Germinal center (tissue), 1 donor: ENCODE measurements around the gene ATP6V1C2.
"Not testable (repeated sequence)": the region's sequence is repeated elsewhere in the genome, so short reads cannot be mapped to it uniquely, and the experiment has no call there.

Experiments used
- DNase-seq: peaks from one replicate; pipeline ENCODE4 v3.0.0; 2012; ENCODE audit warnings: mixed read lengths, low spot score

The ATP6V1C2 gene

GRCh38 chr2:10786240-10786982 is 65.0 kb downstream of the ATP6V1C2 start:
- DNase-seq, result no peak

GRCh38 chr2:10787176-10787968 is 65.9 kb downstream of the ATP6V1C2 start:
- no peak for DNase-seq

- DNase-seq, result no peak
These were observed 67.4 kb downstream of the ATP6V1C2 start for GRCh38 chr2:10788855-10789254.

- DNase-seq, result no peak
These were observed 69.0 kb downstream of the ATP6V1C2 start for GRCh38 chr2:10790228-10790973.

GRCh38 chr2:10792001-10792634 is 70.7 kb downstream of the ATP6V1C2 start:
- no peak for DNase-seq

DNA sequence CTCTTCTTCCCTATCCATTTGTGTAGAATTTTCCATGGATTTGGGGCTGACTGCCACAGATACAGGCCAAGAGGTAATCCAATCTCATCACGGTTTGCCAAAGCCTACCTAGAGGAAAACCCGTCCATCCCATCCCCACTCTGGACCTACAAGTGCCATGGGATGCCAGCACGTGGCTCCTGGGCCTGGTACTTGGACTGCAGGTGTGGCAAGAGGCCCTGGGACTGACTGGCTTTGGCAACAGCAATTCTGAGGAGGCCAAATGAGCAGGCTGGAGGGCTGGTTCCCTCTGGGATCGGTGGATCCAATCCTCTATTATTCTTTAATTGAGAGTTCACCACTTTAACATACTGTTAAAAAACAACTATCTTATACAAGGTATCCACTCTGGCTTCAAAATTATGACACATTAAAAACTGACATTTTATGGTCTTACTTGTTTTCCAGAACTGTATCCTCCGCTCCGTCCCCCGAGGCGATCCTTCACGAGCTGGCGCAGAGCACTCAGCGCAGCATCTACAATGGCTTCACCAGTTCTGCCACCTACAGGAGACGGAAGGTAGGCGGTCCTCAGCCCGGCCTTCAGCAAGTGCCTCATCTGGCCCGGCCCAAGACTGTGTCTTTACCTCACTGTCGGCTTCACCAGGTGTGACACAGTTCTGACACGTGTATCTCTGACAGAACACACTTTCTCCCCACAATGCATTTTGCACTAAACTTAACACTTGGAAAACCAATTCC is 71.4 kb downstream of the ATP6V1C2 start:
- no peak for DNase-seq

DNA sequence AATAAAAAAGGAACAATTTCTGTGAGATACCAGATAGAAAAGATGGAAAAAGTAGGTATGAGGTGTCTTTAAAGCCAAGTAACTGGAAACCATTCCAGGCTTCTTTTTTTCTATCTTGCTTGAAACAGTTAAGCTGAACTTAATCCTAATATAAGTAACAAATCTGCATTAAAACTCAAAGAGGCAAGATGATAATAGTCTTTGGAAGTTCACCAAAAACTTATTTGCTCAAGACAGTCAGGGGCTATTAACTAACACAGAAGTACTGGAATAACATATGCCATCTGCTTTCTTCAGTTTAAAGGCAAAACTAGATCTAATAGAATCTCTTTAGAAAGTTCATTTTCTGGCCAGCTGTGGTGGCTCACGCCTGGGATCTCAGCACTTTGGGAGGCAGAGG is 72.4 kb downstream of the ATP6V1C2 start:
- DNase-seq, result no peak

DNA sequence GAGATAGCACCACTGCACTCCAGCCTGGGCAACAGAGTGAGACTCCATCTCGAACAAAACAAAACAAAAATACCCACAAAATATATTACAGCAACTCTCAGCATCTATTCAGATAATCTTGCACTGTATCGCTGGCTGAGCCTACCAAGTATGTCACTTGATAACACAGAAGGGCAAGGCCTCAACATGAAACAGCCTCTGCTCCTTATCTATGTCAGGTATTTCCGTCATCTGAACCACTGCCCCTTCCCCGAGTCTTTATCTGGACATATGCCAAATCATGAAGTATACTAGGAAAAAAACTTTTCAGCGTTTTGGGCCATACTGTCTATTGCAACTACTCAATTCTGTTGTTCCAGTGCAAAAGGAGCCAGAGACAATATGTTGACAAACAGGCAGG is 73.4 kb downstream of the ATP6V1C2 start:
- DNase-seq, result no peak

DNA sequence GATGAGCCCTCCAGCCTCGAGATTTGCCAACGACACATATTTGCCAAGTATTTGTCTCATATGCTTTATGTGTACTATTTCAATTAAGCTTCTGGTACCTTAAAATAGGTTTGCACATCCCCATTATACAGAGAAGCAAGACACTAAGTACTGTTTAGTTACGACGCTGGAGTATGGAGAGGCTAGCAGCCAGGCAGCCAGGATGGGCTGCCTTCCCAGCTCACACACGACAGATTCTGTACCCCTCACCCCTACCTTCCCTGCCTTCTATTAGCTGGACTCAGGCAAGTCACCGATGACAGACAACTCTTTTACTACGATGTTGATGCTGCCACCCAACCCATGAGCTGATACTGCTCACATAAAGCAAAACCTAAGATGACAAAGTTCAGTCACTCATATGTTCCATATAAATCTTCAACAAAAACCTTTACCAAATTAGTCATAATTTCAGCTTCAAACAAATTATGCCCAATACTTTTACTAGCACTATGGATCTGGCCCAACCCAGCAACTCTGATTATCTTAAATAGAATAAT is 74.1 kb downstream of the ATP6V1C2 start:
- no peak for DNase-seq

GRCh38 chr2:10796703-10797102 is 75.3 kb downstream of the ATP6V1C2 start:
- no peak for DNase-seq

- no peak for DNase-seq
These were observed 77.4 kb downstream of the ATP6V1C2 start for GRCh38 chr2:10798783-10799182.

- DNase-seq, result no peak
These were observed 78.7 kb downstream of the ATP6V1C2 start for GRCh38 chr2:10800163-10800562.

GRCh38 chr2:10802657-10803056 is 81.2 kb downstream of the ATP6V1C2 start:
- no peak for DNase-seq

DNA sequence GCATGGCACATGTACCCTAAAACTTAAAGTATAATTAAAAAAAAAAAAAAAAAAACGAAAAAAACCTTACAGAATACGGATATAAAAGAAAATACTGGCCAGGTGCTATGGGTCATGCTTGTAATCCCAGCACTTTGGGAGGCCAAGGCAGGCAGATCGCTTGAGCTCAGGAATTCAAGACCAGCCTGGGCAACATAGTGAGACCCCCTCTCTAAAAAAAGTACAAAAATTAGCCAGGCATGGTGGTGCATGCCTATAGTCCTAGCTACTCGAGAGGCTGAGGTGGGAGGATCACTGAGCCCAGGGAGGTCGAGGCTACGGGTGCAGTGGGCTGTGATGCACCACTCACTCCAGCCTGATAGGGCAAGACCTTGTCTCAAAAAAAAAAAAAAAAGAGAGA is 84.6 kb downstream of the ATP6V1C2 start:
- DNase-seq, result not testable (repeated sequence)

GRCh38 chr2:10806543-10806942 is 85.1 kb downstream of the ATP6V1C2 start:
- DNase-seq, result no peak

DNA sequence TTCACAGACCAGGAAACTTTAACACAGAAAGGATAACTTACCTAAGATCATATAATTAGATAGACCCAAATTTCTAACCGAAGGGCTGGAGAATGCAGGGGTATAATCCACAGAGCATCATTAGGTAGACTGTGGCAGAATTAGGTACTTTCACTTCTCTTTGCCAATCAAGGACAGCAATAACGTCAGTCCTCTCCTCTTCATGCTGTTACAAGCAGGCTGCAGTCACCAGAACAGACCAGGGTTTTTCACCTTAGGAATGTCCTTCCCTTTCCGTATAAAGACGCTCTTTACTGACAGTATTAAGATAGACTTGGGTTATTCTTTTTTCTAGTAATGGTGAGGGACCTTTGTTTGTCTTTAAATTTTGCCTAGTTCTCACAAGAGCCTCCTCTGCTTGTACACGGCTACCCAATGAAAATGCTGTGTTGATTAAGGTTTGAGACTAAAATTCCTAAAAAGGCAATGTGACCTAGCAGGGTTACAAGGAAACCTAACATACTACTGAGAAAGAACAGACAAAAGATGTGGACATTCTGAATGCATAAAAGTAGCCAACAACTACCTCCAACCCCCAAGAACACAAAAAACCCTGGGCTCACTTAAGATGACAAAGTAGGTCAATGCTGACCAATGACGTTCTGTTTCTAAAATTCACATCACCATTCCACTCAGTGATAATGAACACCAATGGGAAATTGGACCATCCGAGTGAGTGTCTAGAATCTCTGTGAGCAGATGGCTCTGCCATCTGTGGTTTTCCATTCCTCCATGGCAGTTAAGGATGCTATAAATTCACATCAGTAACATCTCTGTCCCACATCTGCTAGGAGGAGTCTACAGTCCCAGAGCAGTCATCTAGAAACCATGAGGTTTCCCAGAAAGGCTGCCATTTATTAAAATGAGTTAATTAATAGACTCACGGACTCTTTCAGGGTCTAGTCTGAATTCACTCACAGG is 89.1 kb downstream of the ATP6V1C2 start:
- DNase-seq, result peak; percentile 75

GRCh38 chr2:10811517-10811916 is 90.1 kb downstream of the ATP6V1C2 start:
- DNase-seq, result no peak

- DNase-seq, result peak; percentile 95
These were observed 91.1 kb downstream of the ATP6V1C2 start, which contains the start of gene PDIA6 for GRCh38 chr2:10812362-10813162. Gene PDIA6 (minus strand): TSS chr2:10812785. CDS start chr2:10812696, 89 bp downstream.
